Purkinje cell (primary cell): ENCODE results near the gene OR51B4. TPM values are rescaled to one million over a fixed set of nuclear protein-coding genes. Genes with fewer than 3 reads are reported as not detected.

ENCODE experiments used
- polyA plus RNA-seq: library from polyadenylated mRNA; unstranded; fragments of >200 nt; fragmentation: Nextera tagmentation; gene quantifications from 2 replicates; pipeline ENCODE4 v1.2.1, GENCODE V29; 2014

The OR51B4 gene, protein sequence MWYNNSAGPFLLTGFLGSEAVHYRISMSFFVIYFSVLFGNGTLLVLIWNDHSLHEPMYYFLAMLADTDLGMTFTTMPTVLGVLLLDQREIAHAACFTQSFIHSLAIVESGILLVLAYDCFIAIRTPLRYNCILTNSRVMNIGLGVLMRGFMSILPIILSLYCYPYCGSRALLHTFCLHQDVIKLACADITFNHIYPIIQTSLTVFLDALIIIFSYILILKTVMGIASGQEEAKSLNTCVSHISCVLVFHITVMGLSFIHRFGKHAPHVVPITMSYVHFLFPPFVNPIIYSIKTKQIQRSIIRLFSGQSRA
- polyA plus RNA-seq = not detected in 2 replicates

GRCh38 chr11:5301846-5302245 is at the start of gene OR51B4:
Gene OR51B4 (minus strand): TSS chr11:5301946. CDS start chr11:5301946, 0 bp downstream.

GRCh38 chr11:5351208-5351607 is 49.5 kb upstream of the OR51B4 start, which contains the start of gene OR51B6:
Gene OR51B6 (plus strand): TSS chr11:5351508. CDS start chr11:5351508, 0 bp downstream.

GRCh38 chr11:5343474-5344335 is 42.0 kb upstream of the OR51B4 start, which contains the start of gene OR51B5:
Gene OR51B5 (minus strand): TSS chr11:5343524. CDS start chr11:5343524, 0 bp downstream.

GRCh38 chr11:5324197-5324596 is 22.5 kb upstream of the OR51B4 start, which contains the start of gene OR51B2:
Gene OR51B2 (minus strand): TSS chr11:5324297. CDS start chr11:5324297, 0 bp downstream.

GRCh38 chr11:5269715-5270147 is 32.0 kb downstream of the OR51B4 start, which contains the start of gene HBE1:
Gene HBE1 (minus strand): TSS chr11:5269945. CDS start chr11:5269890, 55 bp downstream.

DNA sequence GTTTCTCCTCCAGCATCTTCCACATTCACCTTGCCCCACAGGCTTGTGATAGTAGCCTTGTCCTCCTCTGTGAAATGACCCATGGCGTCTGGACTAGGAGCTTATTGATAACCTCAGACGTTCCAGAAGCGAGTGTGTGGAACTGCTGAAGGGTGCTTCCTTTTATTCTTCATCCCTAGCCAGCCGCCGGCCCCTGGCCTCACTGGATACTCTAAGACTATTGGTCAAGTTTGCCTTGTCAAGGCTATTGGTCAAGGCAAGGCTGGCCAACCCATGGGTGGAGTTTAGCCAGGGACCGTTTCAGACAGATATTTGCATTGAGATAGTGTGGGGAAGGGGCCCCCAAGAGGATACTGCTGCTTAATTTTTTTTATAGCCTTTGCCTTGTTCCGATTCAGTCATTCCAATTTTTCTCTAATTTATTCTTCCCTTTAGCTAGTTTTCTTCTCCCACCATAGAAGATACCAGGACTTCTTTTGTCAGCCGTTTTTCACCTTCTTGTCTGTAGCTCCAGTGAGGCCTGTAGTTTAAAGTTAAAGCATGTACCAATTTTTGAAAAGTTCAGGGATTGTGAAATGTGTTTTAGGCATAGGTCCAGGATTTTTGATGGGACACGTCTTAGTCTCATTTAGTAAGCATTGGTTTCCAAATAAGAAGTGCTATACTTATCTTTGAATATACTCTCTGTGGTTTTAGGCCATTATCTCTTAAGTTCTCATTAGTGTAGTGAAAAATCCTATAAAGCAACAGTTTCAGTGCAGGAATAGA is 46.9 kb downstream of the OR51B4 start, which contains the start of gene HBG2:
HBG2 (minus strand) TSS at position 136 of the 768 bp plus-strand sequence; CDS start at position 83, 53 bp downstream.

Other genes starting within 250 kb of the OR51B4 start
- not detected in 2 replicates for gene OR52E2, start 242.3 kb downstream of the OR51B4 start, polyA plus RNA-seq
- not detected in 2 replicates for gene OR52E1, start 232.4 kb downstream of the OR51B4 start, polyA plus RNA-seq
- gene OR52A5, start 163.6 kb downstream of the OR51B4 start, polyA plus RNA-seq = not detected in 2 replicates
- not detected in 2 replicates for gene OR52A1, start 147.2 kb downstream of the OR51B4 start, polyA plus RNA-seq
- gene OR51V1, start 101.3 kb downstream of the OR51B4 start, polyA plus RNA-seq = not detected in 2 replicates
- 105 and 131 TPM in 2 replicates for gene HBB, start 74.9 kb downstream of the OR51B4 start, polyA plus RNA-seq
- not detected in 2 replicates for gene HBD, start 67.5 kb downstream of the OR51B4 start, polyA plus RNA-seq
- not detected in 2 replicates for gene HBG1, start 52.1 kb downstream of the OR51B4 start, polyA plus RNA-seq
- 7.9 TPM in 1 of 2 replicates, not detected in the other for gene HBG2, start 47.2 kb downstream of the OR51B4 start, polyA plus RNA-seq
- gene HBE1, start 32.0 kb downstream of the OR51B4 start, polyA plus RNA-seq = not detected in 2 replicates
- gene OR51B2, start 22.4 kb upstream of the OR51B4 start, polyA plus RNA-seq = not detected in 2 replicates
- 0.54 TPM in 1 of 2 replicates, not detected in the other for gene OR51B5, start 41.6 kb upstream of the OR51B4 start, polyA plus RNA-seq
- gene OR51B6, start 49.6 kb upstream of the OR51B4 start, polyA plus RNA-seq = not detected in 2 replicates
- not detected in 2 replicates for gene OR51M1, start 81.9 kb upstream of the OR51B4 start, polyA plus RNA-seq
- not detected in 2 replicates for gene OR51Q1, start 120.2 kb upstream of the OR51B4 start, polyA plus RNA-seq
- not detected in 2 replicates for gene OR51I1, start 139.6 kb upstream of the OR51B4 start, polyA plus RNA-seq
- not detected in 2 replicates for gene OR51I2, start 147.4 kb upstream of the OR51B4 start, polyA plus RNA-seq
- gene OR52D1, start 186.7 kb upstream of the OR51B4 start, polyA plus RNA-seq = not detected in 2 replicates
- not detected in 2 replicates for gene UBQLN3, start 208.0 kb upstream of the OR51B4 start, polyA plus RNA-seq
- gene UBQLNL, start 214.8 kb upstream of the OR51B4 start, polyA plus RNA-seq = not detected in 2 replicates
- not detected in 2 replicates for gene OR52H1, start 246.6 kb upstream of the OR51B4 start, polyA plus RNA-seq